HepG2 (cell line): ENCODE results near the gene TAF1D. TPM values are rescaled to one million over a fixed set of nuclear protein-coding genes. Genes with fewer than 3 reads are reported as not detected.

Experiments used
- CBFB ChIP-seq: sonication (generic); formaldehyde crosslinking; IDR thresholded peaks from 2 replicates; pipeline ENCODE4 v1.4.0; 2020; ENCODE audit warnings: missing genetic modification reagents
- KAT7 ChIP-seq: IDR thresholded peaks from 2 replicates; pipeline ENCODE4 v1.6.1; 2018; ENCODE audit warnings: borderline replicate concordance, missing compliant biosample characterization
- KDM2A ChIP-seq: sonication (generic); formaldehyde crosslinking; IDR thresholded peaks from 2 replicates; pipeline ENCODE4 v1.4.0; 2020; ENCODE audit warnings: low read depth, missing genetic modification reagents, borderline replicate concordance
- MTA3 ChIP-seq: sonication (generic); formaldehyde crosslinking; IDR thresholded peaks from 2 replicates; pipeline ENCODE4 v1.4.0; 2020; ENCODE audit warnings: missing genetic modification reagents
- RAD51 ChIP-seq: fragments of 450-650 bp; IDR thresholded peaks from 2 replicates; pipeline ENCODE4 v1.6.1; 2016; ENCODE audit warnings: borderline replicate concordance
- SNAPC2 ChIP-seq: sonication (generic); formaldehyde crosslinking; IDR thresholded peaks from 2 replicates; pipeline ENCODE4 v1.8.1; 2022; ENCODE audit warnings: mild to moderate bottlenecking, missing genetic modification reagents
- TBX3 ChIP-seq: fragments of 450-650 bp; IDR thresholded peaks from 2 replicates; pipeline ENCODE4 v1.6.1; 2017; ENCODE audit warnings: antibody characterized with exemption, mild to moderate bottlenecking, inconsistent platforms, borderline replicate concordance
- ZBTB21 ChIP-seq: sonication (generic); formaldehyde crosslinking; IDR thresholded peaks from 2 replicates; pipeline ENCODE4 v1.4.0; 2020; ENCODE audit warnings: missing genetic modification reagents
- ZNF33B ChIP-seq: sonication (generic); formaldehyde crosslinking; IDR thresholded peaks from 2 replicates; pipeline ENCODE4 v1.5.1; 2020; ENCODE audit warnings: mild to moderate bottlenecking, missing genetic modification reagents
- ZNF34 ChIP-seq: sonication (generic); formaldehyde crosslinking; IDR thresholded peaks from 2 replicates; pipeline ENCODE4 v1.4.0; 2020; ENCODE audit warnings: mild to moderate bottlenecking, missing genetic modification reagents, borderline replicate concordance
- ZNF569 ChIP-seq: sonication (generic); formaldehyde crosslinking; IDR thresholded peaks from 2 replicates; pipeline ENCODE4 v1.5.0; 2020; ENCODE audit warnings: mild to moderate bottlenecking, missing genetic modification reagents, moderate library complexity, borderline replicate concordance
- ZNF570 ChIP-seq: sonication (generic); formaldehyde crosslinking; IDR thresholded peaks from 2 replicates; pipeline ENCODE4 v1.4.0; 2020; ENCODE audit warnings: mild to moderate bottlenecking, missing genetic modification reagents, borderline replicate concordance
- polyA plus RNA-seq, 8 experiments: library from polyadenylated mRNA; depleted of rRNA in 3 of 8; stranded (reverse) in 7 of 8; unstranded in 1 of 8; fragments of >200 nt; fragmentation: Illumina TruSeq in 4 of 8; extraction: Trizol in 4 of 8; gene quantifications; 2 replicates each; pipeline versions ENCODE4 v1.2.1 to v1.2.3, GENCODE V29; 2011 to 2016; ENCODE audit warnings: low read depth in 4 of 8, missing spikeins in 1 of 8, mixed read lengths in 1 of 8; ENCODE audit not compliant: insufficient read depth in 1 of 8
- total RNA-seq, 5 experiments: library from RNA; depleted of rRNA; stranded (reverse); fragments of >200 nt; fragmentation: Illumina TruSeq; extraction: Trizol; gene quantifications; 2 replicates each; pipeline ENCODE4 v1.2.3, GENCODE V29; 2016; ENCODE audit warnings: low read depth in 1 of 5
- TF ChIP-seq, protein P1 (sequence below): sonication (generic); formaldehyde crosslinking; IDR thresholded peaks from 2 replicates; pipeline ENCODE4 v1.9.0; 2021; ENCODE audit warnings: missing genetic modification reagents, borderline replicate concordance
- TF ChIP-seq, protein P2 (sequence below): sonication (generic); formaldehyde crosslinking; IDR thresholded peaks from 2 replicates; pipeline ENCODE4 v1.5.0; 2020; ENCODE audit warnings: missing genetic modification reagents
- TF ChIP-seq, protein P3 (sequence below): sonication (generic); formaldehyde crosslinking; IDR thresholded peaks from 2 replicates; pipeline ENCODE4 v1.4.0; 2020; ENCODE audit warnings: missing genetic modification reagents, low read depth, mild to moderate bottlenecking, borderline replicate concordance
- TF ChIP-seq, protein P4 (sequence below): sonication (generic); formaldehyde crosslinking; conservative IDR thresholded peaks from 2 replicates; pipeline ENCODE4 v1.5.0; 2020; ENCODE audit warnings: missing genetic modification reagents
- TF ChIP-seq, protein P5 (sequence below): sonication (generic); formaldehyde crosslinking; IDR thresholded peaks from 2 replicates; pipeline ENCODE4 v1.8.1; 2023; ENCODE audit warnings: mild to moderate bottlenecking, missing genetic modification reagents
- TF ChIP-seq, protein P6 (sequence below): sonication (generic); formaldehyde crosslinking; IDR thresholded peaks from 2 replicates; pipeline ENCODE4 v1.5.1; 2020; ENCODE audit warnings: mild to moderate bottlenecking, missing genetic modification reagents

TAF1D gene
- total and polyA plus RNA-seq, 2 of the 13 experiments (the other 11 are each of a cell fraction or from before 2014, with no cell fraction given) = 132 to 207 TPM

DNA sequence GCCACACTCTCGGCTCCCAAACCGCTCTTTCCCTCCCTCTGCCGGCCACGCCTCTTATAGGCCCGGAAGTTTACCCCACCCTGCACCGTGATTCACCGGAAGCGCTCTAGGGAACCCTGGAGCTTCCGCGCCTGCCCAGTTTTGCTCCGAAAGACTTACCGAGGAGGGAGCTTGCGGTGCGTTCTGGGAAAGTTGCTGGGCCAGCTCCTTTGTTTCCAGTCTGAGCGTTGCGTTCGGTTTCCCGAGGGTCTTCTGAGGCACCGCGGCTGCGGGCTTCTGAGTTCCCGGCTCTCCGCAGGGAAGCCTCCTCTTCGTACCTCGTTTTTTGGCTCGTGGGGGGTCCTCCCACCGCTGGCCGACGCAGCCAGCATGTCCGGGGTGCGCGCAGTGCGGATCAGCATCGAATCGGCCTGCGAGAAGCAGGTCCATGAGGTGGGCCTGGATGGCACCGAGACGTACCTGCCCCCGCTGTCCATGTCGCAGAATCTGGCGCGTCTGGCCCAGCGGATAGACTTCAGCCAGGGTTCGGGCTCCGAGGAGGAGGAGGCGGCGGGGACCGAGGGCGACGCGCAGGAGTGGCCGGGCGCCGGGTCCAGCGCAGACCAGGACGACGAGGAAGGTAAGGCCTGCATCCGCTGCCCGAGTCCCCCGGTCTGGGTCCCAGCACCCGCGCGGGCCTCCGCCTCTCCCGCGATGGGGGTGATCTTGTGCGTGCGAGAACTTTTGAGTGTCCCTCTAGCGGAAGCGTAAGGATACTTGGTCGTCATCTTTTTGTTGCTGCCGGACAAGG, 43.0 kb upstream of the TAF1D start, which contains the start of gene MED17 (continued):
- TF ChIP-seq, protein P1, sequence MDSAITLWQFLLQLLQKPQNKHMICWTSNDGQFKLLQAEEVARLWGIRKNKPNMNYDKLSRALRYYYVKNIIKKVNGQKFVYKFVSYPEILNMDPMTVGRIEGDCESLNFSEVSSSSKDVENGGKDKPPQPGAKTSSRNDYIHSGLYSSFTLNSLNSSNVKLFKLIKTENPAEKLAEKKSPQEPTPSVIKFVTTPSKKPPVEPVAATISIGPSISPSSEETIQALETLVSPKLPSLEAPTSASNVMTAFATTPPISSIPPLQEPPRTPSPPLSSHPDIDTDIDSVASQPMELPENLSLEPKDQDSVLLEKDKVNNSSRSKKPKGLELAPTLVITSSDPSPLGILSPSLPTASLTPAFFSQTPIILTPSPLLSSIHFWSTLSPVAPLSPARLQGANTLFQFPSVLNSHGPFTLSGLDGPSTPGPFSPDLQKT = no peak
- TF ChIP-seq, protein P2, sequence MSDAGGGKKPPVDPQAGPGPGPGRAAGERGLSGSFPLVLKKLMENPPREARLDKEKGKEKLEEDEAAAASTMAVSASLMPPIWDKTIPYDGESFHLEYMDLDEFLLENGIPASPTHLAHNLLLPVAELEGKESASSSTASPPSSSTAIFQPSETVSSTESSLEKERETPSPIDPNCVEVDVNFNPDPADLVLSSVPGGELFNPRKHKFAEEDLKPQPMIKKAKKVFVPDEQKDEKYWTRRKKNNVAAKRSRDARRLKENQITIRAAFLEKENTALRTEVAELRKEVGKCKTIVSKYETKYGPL (CRISPR knock-in tag) = 0 out of 2 replicates have a peak, but pooled peaks have one; percentile 49
- no peak for TF ChIP-seq ZNF34 (CRISPR knock-in tag)
- TF ChIP-seq CBFB (CRISPR knock-in tag) = no peak
- TF ChIP-seq, protein P3, sequence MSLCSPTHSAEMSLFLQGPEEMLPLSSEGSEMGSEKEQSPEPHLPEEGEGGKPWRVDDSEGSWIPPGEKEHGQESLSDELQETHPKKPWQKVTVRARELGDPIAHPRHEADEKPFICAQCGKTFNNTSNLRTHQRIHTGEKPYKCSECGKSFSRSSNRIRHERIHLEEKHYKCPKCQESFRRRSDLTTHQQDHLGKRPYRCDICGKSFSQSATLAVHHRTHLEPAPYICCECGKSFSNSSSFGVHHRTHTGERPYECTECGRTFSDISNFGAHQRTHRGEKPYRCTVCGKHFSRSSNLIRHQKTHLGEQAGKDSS = no peak
- no peak; the same call in 1 of the 2 replicates for TF ChIP-seq SNAPC2 (CRISPR knock-in tag)
- TF ChIP-seq TBX3 = no peak
- TF ChIP-seq KDM2A (CRISPR knock-in tag) = no peak; the same call in 1 of the 2 replicates
- peak; percentile 58; the same call in 1 of the 2 replicates for TF ChIP-seq ZBTB21 (CRISPR knock-in tag)
- no peak for TF ChIP-seq ZNF570 (CRISPR knock-in tag)
- TF ChIP-seq, protein P4, sequence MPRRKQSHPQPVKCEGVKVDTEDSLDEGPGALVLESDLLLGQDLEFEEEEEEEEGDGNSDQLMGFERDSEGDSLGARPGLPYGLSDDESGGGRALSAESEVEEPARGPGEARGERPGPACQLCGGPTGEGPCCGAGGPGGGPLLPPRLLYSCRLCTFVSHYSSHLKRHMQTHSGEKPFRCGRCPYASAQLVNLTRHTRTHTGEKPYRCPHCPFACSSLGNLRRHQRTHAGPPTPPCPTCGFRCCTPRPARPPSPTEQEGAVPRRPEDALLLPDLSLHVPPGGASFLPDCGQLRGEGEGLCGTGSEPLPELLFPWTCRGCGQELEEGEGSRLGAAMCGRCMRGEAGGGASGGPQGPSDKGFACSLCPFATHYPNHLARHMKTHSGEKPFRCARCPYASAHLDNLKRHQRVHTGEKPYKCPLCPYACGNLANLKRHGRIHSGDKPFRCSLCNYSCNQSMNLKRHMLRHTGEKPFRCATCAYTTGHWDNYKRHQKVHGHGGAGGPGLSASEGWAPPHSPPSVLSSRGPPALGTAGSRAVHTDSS (CRISPR knock-in tag) = no peak
- 0 out of 2 replicates have a peak, but pooled peaks have one; percentile 33 for TF ChIP-seq ZNF569 (CRISPR knock-in tag)
- TF ChIP-seq ZNF33B = no peak
- TF ChIP-seq, protein P5, sequence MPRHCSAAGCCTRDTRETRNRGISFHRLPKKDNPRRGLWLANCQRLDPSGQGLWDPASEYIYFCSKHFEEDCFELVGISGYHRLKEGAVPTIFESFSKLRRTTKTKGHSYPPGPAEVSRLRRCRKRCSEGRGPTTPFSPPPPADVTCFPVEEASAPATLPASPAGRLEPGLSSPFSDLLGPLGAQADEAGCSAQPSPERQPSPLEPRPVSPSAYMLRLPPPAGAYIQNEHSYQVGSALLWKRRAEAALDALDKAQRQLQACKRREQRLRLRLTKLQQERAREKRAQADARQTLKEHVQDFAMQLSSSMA = no peak
- TF ChIP-seq KAT7 (CRISPR knock-in tag) = no peak; the same call in 1 of the 2 replicates
- TF ChIP-seq RAD51 = no peak
- TF ChIP-seq, protein P6, sequence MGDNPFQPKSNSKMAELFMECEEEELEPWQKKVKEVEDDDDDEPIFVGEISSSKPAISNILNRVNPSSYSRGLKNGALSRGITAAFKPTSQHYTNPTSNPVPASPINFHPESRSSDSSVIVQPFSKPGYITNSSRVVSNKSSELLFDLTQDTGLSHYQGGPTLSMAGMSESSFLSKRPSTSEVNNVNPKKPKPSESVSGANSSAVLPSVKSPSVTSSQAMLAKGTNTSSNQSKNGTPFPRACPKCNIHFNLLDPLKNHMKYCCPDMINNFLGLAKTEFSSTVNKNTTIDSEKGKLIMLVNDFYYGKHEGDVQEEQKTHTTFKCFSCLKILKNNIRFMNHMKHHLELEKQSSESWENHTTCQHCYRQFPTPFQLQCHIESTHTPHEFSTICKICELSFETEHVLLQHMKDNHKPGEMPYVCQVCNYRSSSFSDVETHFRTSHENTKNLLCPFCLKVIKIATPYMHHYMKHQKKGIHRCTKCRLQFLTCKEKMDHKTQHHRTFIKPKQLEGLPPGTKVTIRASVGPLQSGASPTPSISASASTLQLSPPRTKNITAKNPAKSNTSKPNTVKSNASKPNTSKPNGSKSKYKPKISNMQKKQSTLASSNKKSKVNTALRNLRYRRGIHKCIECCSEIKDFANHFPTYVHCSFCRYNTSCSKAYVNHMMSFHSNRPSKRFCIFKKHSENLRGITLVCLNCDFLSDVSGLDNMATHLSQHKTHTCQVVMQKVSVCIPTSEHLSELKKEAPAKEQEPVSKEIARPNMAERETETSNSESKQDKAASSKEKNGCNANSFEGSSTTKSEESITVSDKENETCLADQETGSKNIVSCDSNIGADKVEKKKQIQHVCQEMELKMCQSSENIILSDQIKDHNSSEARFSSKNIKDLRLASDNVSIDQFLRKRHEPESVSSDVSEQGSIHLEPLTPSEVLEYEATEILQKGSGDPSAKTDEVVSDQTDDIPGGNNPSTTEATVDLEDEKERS (CRISPR knock-in tag) = peak; percentile 85; the same call in 1 of the 2 replicates
- TF ChIP-seq MTA3 = no peak
